DMS53 treated with DMSO at 0.1 percent for 48 hours (cell line): ENCODE data around the gene OR11H6.
"Not testable (repeated sequence)": the region's sequence is repeated elsewhere in the genome, so short reads cannot be mapped to it uniquely, and the experiment has no call there.

Source experiments
- DNase-seq: peaks from one replicate; lab custom pipeline; 2025; ENCODE audit not compliant: unreplicated experiment; lab: John Stamatoyannopoulos, UW

The OR11H6 gene

DNA sequence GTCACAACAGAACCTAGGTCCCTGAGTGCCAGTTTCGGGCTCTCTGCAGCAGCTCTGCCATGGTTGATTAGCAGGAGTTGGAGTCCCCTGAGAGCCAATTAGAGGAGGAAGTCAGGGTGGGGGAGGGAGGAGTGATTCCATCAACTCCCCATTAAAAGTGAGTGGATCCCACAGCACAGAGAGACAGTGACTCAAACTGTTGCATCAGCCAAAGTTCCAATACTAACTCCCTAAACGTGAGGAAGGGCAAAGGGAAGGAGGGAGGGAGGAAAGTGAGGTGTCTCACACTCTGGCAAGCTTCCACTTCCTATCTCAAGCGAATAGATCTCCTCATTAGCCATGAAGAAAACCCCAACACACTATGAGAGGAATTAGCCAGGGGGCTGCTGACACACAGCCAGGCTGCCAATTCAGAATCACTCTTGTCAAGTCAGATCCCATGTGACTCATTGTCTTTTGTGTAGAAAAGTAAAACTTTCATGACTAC is 39.2 kb downstream of the OR11H6 start:
- DNase-seq, result no peak

DNA sequence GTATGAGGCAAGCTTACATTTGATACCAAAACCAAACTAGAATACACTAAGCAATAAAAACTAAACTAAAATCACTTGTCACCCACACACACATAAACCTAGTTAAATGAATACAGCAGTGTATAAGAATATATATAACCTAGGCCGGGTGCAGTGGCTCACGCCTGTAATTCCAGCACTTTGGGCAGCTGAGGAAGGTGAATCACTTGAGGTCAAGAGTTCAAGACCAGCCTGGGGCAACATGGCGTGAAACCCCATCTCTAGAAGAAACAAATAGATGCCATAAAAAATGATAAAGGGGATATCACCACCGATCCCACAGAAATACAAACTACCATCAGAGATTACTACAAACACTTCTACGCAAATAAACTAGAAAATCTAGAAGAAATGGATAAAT is 40.9 kb downstream of the OR11H6 start:
- not testable (repeated sequence) for DNase-seq

DNA sequence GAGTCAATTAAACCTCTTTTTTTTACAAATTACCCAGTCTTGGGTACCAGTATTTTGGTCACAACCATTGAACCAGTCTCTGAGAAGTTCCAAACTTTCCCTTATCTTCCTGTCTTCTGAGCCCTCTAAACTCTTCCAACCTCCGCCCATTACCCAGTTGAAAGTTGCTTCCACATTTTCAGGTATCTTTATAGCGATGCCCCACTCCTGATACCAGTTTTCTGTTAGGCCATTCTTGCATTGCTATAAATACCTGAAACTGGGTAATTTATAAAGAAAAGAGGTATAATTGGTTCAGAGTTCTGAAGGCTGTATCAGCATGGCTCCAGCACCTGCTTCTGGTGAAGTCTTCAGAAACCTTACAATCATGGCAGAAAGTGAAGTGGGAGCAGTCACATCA is 50.6 kb downstream of the OR11H6 start:
- no peak for DNase-seq
